HT-29 (cell line): ENCODE results near the gene GPR146. TPM values are rescaled to one million over a fixed set of nuclear protein-coding genes. Genes with fewer than 3 reads are reported as not detected.
"Not testable (repeated sequence)": the region's sequence is repeated elsewhere in the genome, so short reads cannot be mapped to it uniquely, and the experiment has no call there.

ENCODE experiments used
- DNase-seq: peaks from one replicate; pipeline ENCODE4 v3.0.0-alpha.2; 2015; ENCODE audit warnings: low spot score
- total RNA-seq: library from RNA; depleted of rRNA; stranded (reverse); fragments of >200 nt; shearing (Covaris generic); gene quantifications from 2 replicates; pipeline ENCODE4 v1.2.3, GENCODE V29; 2014

GPR146 gene
- total RNA-seq, 1 experiment from 2014 or later, result 4.3 TPM

DNA sequence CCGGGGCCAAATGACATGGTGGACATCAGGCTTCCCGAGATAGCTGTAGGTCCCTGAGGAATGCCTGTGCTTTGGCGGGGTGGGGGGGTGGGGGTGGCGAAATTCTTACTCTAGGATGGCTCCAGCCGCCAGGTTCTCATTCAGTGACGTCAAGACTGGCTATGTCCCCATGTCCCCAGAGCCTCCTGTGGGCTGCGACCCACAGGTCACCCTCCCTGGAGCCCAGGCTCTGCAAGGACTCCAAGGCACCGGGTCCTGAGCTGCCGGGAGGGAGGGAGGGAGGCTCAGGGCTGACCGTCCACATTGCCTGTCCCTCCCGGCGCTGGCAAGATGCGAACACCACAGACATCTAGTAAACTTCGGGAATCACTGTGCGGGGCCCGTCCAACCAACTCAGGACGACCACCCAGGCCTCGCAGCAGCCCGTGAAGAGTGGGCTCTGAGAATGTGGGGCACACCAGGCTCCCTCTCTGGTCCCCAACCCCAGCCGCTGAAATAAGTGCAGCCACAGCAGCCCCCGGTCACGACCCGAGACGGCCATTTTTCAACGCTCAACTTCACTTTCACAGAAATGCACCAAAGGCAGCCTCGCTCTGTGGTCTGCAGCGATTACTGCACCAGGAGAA, 12.6 kb downstream of the GPR146 start:
- no peak for DNase-seq

DNA sequence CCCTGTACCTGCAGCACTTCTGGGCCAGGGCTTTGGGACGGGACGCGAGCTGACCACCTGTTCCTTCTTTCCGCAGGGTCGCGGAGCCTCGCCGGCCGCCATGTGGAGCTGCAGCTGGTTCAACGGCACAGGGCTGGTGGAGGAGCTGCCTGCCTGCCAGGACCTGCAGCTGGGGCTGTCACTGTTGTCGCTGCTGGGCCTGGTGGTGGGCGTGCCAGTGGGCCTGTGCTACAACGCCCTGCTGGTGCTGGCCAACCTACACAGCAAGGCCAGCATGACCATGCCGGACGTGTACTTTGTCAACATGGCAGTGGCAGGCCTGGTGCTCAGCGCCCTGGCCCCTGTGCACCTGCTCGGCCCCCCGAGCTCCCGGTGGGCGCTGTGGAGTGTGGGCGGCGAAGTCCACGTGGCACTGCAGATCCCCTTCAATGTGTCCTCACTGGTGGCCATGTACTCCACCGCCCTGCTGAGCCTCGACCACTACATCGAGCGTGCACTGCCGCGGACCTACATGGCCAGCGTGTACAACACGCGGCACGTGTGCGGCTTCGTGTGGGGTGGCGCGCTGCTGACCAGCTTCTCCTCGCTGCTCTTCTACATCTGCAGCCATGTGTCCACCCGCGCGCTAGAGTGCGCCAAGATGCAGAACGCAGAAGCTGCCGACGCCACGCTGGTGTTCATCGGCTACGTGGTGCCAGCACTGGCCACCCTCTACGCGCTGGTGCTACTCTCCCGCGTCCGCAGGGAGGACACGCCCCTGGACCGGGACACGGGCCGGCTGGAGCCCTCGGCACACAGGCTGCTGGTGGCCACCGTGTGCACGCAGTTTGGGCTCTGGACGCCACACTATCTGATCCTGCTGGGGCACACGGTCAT, 13.3 kb downstream of the GPR146 start:
- DNase-seq, result no peak

DNA sequence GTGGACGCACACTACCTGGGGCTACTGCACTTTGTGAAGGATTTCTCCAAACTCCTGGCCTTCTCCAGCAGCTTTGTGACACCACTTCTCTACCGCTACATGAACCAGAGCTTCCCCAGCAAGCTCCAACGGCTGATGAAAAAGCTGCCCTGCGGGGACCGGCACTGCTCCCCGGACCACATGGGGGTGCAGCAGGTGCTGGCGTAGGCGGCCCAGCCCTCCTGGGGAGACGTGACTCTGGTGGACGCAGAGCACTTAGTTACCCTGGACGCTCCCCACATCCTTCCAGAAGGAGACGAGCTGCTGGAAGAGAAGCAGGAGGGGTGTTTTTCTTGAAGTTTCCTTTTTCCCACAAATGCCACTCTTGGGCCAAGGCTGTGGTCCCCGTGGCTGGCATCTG, 14.0 kb downstream of the GPR146 start:
- DNase-seq, result no peak

GRCh38 chr7:1058821-1059199, 14.5 kb downstream of the GPR146 start:
- no peak for DNase-seq

DNA sequence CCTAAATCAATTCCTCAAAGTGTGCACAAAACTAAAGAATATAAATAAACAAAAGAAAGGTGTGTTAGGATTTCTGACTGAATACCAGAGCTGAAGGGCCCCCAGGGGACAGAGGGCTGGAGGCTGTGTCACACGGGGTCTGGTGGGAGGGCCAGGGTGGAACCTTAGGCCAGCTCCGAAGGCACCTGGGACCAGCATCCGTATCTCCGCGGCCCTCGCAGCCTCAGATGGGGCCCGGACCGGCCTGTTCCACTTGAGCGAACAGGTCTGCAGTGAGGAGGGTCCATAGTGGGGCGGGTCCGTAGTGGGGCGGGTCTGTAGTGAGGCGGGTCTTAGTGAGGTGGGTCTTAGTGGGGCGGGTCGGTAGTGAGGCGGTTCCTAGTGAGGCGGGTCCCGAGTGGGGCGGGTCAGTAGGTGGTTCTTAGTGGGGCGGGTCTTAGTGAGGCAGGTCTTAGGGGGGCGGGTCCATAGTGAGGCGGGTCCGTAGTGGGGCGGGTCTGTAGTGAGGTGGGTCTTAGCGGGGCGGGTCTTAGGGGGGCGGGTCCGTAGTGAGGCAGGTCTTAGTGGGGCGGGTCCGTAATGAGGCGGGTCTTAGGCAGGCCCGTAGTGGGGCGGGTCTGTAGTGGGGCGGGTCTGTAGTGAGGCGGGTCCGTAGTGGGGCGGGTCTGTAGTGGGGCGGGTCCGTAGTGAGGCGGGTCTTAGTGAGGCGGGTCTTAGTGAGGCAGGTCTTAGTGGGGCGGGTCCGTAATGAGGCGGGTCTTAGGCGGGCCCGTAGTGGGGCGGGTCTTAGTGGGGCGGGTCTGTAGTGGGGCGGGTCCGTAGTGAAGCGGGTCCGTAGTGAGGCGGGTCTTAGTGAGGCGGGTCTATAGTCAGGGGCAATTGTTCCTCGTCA, 15.1 kb downstream of the GPR146 start:
- DNase-seq, result no peak

DNA sequence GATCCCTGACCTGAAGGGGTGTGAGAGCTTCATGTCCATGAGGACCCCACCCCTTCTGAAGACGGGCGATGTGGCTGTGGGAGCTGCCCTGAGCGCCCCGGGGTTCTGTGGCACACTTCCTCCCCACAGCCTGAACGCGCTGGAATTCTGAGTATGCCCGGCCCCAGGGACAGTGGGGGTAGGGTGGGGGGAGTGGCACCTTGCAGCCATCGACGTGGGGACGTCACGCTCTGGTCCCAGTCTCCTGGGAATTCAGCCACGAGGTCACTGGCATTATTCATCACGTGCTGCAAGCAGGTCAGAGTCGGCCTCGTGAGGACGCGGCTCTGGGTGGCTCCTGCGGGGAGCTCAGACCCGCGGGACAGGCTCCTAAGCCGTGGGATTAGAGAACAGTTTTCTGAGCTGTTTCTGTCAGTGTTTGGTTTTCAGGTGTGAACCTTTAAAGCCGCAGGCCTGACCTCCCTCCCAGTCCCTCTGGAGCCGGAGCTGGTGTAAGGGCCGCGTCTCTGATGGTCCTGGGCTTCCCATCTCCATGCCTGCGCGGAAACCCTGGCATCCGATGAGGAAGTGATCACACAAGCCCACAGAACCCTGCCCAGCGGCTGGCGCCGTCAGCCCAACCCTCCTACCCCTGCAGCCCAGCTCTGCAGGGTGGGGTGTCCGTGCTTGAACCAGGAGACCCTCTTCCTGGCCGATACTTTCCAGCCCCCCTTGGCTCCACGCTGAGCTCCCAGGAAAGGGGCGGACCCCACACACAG, 16.1 kb downstream of the GPR146 start:
- DNase-seq, result no peak

DNA sequence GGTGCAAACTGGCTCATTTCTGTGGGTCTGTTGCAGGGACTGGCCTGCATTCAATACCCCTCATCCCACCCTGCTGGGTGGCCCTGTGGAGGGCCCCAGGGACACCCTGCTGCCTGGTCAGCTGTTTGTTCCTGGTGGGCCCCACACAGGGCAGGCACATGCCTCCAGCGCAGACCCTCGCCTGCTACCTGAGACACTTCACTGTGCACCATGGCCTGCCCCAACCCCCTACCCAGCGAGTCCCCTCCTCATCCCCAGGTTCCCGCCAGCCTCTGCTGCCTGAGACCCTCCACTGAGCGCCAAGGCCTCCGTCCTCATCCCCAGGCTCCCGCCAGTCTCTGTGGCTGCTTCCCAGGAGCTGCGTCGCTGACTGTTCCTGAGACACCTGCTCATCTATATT, 16.8 kb downstream of the GPR146 start:
- DNase-seq, result no peak

DNA sequence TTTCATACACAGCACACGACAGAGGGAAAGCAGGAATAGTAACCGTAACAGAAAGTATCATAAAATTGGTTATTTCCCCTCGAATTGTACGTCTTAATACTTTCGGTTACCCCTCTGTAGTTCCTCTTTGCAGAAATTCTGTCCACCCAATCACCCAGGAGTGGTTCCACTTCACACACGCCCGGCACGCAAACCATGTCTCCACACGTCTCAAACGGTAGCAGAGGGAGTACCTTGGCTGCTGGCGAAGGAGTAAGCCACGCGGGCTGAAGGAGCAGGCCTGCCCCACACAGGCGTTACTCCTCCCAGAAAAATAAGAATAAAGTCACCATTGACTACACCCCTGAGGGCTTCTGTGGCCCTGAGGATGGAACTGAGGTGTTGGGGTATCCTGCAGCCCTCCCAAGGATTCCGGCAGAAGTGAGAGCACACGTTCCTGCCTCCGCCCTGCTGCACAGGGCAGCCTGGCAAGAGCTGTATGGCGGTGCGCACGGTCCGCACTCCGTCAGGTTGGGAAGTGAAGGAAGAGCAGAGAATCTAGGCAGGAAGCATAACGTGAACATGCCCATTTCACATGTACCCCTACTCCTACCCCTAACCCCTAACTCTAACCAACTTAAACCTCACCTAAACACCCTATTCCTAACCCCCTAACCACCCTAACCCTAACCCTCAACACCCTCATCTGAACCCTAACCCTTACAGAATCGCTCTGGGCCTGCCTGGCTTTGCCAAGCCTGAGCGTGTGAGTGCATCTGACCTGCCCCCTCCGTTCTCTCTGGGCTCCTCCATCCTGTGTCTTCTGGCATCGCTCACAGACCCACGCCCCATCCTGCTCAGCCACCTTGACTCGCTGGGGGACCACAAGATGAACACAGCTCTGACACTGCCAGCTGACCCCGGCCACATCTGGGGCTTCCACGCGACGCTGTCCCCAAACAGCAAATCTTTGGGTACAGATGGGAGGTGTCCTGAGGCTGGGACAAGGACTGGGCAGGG, 18.2 kb downstream of the GPR146 start:
- DNase-seq, result no peak

GRCh38 chr7:1063361-1063760, 19.0 kb downstream of the GPR146 start:
- DNase-seq, result no peak

DNA sequence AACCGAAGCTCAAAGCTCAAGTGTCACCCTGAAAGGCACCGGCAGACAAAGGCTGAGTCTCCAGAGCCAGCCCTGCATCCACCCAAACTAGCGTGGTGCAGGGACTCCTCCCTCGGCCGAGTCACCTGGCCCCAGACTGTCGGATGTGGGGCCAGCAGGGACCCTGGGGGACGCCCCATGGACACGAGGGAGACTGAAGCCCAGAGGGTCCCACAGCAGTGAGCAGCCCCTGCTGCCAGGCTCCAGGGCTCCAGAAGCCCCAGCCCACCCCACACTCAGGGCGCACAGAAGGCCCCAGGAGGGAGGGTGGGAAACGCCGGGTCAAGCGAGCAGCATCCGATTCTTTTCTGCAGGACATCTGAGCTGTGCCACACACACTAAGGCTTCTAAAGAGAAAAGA, 20.2 kb downstream of the GPR146 start:
- no peak for DNase-seq

DNA sequence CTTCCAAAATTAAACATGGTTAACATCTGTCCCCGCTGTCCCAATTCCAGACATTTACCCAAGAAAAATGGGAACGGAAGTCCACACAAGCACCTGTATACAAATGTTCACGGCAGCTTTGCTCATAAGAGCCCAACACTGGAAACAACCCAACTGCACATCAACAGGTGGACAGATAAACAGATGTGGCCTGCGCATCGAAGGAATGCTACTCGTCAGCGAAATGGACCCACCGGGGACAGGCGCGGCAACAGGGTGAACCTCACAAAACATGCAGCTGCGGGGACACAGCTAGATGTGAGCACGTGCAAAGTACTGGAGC, 20.9 kb downstream of the GPR146 start:
- DNase-seq, result no peak

DNA sequence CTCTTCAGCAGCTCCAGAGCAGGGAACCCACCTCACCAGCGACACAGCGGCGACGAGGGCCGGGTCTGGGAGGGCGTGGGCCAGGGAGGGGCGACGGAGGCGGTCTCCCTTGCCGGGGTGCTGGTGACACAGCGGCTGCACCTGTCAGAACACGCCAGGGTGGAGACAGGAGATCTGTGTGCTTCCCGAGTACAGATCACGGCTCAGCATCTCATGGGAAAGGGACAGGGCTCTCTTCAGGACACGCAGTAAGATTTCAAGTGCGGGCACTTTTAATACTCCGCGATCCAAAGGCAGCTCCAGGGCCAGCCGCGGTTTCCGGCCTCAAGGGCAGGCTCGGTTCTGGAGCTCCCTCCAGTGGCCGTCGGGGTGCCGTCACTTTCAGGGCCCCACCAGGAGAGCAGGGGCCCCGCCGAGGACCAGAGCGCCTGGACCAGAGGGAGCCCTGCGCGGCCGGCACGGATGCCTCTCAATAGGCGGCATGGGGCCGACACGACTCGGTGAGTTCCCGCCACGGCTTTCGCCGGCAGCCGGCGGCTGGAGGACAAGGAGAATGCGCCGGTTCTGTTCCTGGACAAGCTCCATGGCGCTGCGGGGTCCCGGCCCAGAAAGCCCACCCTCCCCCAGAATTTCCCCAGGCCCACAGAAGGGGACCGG, 21.4 kb downstream of the GPR146 start:
- DNase-seq, result peak; percentile 89

DNA sequence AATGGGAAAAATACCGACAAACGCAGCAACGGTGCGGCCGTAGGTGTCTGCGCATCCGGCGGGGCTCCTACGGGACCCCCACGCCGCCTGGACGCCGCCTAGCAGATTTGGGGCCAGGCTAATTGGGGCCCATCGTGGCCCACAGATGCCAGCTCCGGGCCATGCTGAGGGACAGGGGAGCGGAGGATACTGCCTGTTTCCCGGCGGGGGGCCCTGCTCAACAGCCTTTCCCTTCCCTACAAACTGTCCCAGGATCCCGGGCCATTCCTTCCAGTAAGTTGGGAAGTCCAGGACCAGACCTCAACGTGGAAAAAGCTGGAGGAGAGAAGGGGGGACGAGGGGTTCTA, 21.9 kb downstream of the GPR146 start:
- no peak for DNase-seq

DNA sequence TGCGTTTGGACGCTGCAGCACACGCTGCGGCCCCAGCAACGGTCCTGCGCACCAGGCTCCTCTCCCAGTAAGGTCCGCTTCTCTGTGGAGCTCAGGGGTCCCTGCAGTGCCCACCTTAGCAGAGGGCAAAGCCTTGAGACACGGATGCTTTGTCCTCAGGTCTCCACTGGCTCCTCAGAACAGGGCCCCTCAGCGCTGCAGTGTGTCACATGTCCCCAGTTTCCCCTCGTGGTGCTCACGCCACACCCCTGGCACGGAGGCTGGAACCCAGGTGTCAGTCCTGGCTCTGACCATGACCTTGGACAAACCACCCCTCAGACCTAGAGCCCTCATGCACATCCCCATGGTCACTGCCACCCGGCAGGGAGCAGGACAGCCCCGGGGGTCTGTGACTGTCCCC, 23.7 kb downstream of the GPR146 start:
- DNase-seq, result no peak

DNA sequence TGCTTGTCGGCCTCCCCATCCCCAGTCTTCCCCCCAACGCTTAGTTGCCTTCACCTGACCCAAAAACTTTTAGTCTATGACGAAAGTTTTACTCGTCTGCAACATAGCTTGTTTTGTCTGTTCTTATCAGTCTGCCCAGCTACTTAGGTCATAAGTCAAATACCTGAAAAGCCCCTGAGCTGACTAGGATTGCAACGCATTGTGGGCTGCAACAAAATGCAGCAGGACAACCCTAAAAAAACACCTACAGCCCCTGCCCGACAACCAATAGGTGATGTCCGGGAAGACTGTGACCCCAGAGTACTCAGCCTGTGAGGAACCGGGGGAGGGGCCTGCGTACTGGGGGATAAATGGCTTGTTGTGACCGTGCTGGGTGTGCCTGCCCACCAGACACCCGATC, 24.3 kb downstream of the GPR146 start:
- DNase-seq, result no peak

GRCh38 chr7:1070544-1071011, 26.2 kb downstream of the GPR146 start:
- DNase-seq, result no peak

GRCh38 chr7:1071731-1072254, 27.4 kb downstream of the GPR146 start:
- no peak for DNase-seq

- DNase-seq, result no peak
These were observed 29.0 kb downstream of the GPR146 start for GRCh38 chr7:1073142-1073977.

DNA sequence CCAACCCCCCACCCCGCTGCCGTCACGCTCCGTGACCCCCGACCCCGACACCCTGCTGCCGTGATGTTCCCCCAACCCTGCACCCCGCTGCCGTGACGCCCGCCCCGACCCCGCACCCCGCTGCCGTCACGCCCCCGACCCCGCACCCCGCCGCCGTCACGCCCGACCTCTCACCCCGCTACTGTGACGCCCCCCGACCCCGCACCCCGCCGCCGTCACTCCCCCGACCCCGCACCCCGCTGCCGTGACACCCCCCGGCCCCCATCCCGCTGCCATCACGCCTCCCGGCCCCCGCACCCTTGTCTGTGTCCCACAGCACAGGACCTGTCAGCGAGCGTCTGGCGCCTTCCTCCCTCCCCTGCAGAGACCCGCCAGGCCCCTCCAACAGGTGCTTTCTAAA, 29.7 kb downstream of the GPR146 start:
- not testable (repeated sequence) for DNase-seq
